SKM-1 treated with dmso at 0.1 percent for 144 hours (cell line): ENCODE data around the gene RPL37A.

Source experiments
- DNase-seq: peaks from one replicate; lab custom pipeline; 2025; ENCODE audit not compliant: unreplicated experiment; lab: John Stamatoyannopoulos, UW

RPL37A gene

DNA sequence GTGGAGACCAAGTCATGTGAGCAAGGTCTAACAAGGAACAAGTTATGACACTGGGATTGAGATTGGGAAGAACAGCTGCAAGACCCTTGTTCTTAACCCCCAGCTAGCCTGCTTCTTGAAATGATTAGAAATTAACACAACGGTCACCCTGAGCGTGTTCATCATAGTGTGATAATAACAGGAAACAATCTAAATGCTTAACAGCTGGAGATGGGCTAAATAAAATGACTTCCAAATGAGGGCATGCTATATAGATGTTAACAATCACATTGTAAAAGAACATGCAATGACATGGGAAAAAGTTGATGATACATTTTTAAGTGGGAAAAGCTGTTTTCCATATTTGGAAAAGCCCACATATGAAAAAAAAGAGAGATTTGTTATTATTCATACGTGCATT, 47.6 kb downstream of the RPL37A start:
- no peak for DNase-seq

DNA sequence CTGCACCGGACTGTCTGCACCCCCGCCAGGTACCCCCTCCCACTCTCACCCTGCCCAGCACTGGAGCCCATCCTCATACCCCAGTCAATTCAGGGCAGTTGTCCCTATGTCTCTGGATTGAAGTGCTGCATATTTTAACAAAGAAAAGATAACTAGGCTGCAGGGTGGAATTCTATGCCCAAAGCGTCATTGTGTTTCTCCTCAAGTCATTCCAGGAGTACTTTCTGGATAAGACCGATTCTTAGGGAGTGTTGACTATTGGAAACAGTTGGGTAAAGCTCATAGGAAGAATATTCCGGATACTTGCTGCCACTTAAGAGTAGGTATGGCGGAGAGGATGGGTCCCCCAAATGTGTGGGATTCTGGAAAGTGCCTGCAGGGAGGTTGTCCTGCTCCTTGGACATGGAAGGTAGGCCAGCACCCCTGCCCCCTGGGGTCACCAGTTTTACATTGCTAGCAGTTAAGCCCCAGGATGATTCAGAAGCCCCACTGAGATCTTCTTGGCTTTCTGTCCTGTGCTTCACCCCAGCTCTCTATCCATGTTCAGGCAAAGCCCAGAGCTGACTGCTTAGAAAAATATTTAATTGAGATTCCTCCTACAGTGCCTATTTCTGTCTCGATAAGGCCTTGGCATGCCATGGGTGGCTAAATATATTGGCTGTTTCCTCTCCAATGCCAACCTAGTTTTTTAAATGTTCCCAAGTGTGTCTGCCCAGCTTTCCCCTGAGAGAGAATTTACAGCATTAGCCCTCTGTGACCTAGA, 48.2 kb downstream of the RPL37A start:
- DNase-seq, result no peak

DNA sequence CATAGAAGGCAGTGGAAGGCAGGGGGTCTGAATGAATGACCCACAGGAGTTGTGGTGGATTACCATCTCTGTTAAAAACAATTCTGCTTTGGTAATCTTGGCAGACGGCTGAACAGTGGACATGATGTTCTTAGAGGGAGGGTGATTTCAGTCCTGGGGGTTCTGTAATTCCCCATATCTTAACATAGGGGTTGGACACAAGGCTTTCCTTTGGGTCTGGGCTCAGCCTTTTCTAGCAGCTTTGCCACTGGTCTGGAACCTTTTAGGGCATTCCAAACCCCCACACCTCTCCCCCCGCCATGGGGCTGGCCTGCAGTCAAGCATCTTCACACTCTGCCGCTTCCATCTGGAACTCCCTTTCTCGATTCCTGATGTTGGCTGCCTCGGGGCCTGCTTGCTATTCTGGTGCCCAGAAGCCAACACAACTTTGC, 50.3 kb downstream of the RPL37A start:
- no peak for DNase-seq

DNA sequence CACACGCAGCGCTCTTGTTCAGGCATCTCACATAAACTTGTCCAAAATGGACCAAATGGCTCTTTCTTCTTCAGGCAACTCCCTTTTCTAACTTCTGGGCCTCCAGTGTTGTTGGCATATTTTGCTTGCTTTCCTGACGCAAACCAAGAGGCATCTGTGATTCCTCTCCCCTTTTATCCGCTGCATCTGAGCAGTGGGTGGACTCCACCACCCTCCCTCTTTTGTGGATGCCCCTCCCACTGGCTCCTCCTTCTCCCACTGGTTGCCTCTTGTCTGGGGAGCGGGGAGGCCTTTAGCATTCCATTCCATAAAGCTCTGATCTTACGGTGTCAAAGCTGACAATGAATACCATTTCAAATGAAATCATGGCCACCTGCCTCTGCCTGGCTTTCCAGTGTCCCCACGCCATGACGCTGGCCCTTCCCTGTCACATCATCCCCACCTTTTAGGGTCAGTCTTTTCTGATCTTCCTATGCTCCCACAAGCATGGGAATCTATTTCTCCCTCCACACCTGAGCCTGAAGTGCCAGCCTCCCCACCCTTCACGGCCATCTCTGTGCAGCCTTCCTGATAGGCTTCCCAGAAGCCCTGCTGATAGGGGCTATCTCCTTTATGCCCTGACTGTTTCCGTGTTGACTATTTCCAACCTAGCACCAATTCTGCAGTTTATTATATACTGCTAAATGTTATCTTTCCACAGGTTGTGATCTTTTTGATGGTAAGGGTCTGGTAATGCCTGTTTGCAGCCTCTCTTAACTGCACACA, 51.5 kb downstream of the RPL37A start:
- no peak for DNase-seq

DNA sequence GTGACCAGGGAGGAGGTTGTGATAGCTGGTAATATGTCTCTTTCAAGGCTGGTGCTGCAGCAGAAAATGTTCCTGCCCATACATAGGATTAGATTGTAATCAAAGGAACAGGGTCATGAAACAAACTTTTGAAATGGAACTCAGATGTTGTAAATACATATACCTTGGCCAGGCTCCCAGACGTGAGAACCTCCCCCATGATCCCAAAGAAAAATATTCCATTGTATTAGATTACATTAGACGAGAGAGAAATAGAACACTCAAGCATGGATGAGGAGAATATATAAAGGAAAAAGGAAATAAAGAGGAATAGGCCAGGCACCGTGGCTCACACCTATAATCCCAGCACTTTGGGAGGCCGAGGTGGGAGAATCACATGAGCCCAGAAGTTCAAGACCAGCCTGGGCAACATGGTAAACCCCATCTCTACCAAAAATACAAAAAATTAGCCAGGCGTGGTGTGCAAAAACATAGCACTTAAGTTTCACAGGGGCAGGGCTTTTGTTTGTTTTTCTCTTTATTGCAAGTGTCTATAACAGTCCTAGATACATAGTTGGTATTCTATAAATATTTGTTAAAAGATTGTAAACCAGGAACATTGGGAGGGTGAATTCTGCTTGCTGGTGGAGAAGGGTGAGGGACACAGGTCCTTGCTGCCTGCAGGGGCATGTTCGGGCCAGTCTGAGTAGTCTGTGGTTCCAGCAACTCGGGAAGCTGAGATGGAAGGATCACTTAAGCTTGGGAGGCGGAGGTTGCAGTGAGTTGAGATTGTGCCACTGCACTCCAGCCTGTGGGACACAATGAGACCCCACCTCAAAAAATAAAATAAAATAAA, 52.8 kb downstream of the RPL37A start:
- DNase-seq, result no peak

DNA sequence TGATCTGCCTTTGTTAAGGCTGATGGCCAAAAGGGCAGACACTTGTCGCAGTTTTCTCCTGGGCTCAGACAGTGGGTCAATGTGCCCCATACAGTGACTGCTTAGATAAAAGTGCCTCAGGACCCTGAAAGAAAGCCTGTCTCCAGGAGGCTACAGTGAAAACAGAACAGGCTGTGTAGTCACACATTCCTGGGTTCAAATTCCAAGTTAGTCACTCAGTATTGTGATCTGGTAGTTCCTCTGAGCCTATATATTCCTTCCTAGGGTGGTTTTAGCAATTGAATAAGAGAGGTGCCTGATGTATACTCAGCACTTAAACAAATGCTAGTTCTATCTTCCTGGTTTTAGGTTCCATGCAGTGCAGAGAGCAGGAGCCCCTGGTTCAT, 54.4 kb downstream of the RPL37A start:
- no peak for DNase-seq
